ENCODE results near the gene CCDC85C.

Gene CCDC85C

GRCh38 chr14:99602054-99602787 lies 1.8 kb downstream of the CCDC85C start:
- Mint-ChIP-seq H3K4me3 (peak overlapping the region; percentile 67), H3K27ac (peak overlapping the region; percentile 30), H3K9me3 (no peaks in the 10 kb centered on the region), H3K27me3 (no peaks in the 10 kb centered on the region), H3K36me3 (no peaks in the 10 kb centered on the region), H3K4me1 (peaks cover 31% of the 10 kb centered on the region)

GRCh38 chr14:99601361-99601831 lies 2.6 kb downstream of the CCDC85C start:
- Mint-ChIP-seq H3K36me3 (no peaks in the 10 kb centered on the region), H3K27me3 (no peaks in the 10 kb centered on the region), H3K9me3 (no peaks in the 10 kb centered on the region), H3K4me3 (peak overlapping the region; percentile 26), H3K27ac (no peak overlapping the region), H3K4me1 (peaks cover 31% of the 10 kb centered on the region)

- Mint-ChIP-seq H3K27me3 (no peaks in the 10 kb centered on the region), H3K9me3 (no peaks in the 10 kb centered on the region), H3K4me1 (peaks cover 28% of the 10 kb centered on the region), H3K36me3 (no peaks in the 10 kb centered on the region), H3K4me3 (no peak overlapping the region), H3K27ac (no peak overlapping the region)
Observed at GRCh38 chr14:99600232-99600888, 3.6 kb downstream of the CCDC85C start.

GRCh38 chr14:99599393-99599792 lies 4.6 kb downstream of the CCDC85C start:
- Mint-ChIP-seq H3K36me3 (no peaks in the 10 kb centered on the region), H3K9me3 (no peaks in the 10 kb centered on the region), H3K27me3 (no peaks in the 10 kb centered on the region), H3K4me1 (peaks cover 31% of the 10 kb centered on the region), H3K27ac (no peak overlapping the region), H3K4me3 (no peak overlapping the region)

- Mint-ChIP-seq H3K36me3 (no peaks in the 10 kb centered on the region), H3K4me1 (peaks cover 31% of the 10 kb centered on the region), H3K27me3 (no peaks in the 10 kb centered on the region), H3K4me3 (no peak overlapping the region), H3K27ac (no peak overlapping the region), H3K9me3 (no peaks in the 10 kb centered on the region)
Observed at GRCh38 chr14:99598774-99599173, 5.2 kb downstream of the CCDC85C start.

- peaks cover 31% of the 10 kb centered on the region for H3K4me1 Mint-ChIP-seq
- no peaks in the 10 kb centered on the region for H3K36me3 Mint-ChIP-seq
- H3K4me3 Mint-ChIP-seq = no peak overlapping the region
- no peak overlapping the region for H3K27ac Mint-ChIP-seq
- no peaks in the 10 kb centered on the region for H3K9me3 Mint-ChIP-seq
- H3K27me3 Mint-ChIP-seq = no peaks in the 10 kb centered on the region
Observed at GRCh38 chr14:99597911-99598600, 6.0 kb downstream of the CCDC85C start.

GRCh38 chr14:99596772-99597171 lies 7.2 kb downstream of the CCDC85C start:
- H3K27me3 Mint-ChIP-seq = no peaks in the 10 kb centered on the region

GRCh38 chr14:99596071-99596627 lies 7.9 kb downstream of the CCDC85C start:
- H3K27me3 Mint-ChIP-seq = no peaks in the 10 kb centered on the region
- H3K4me1 Mint-ChIP-seq = peaks cover 17% of the 10 kb centered on the region
- H3K27ac Mint-ChIP-seq = no peak overlapping the region
- H3K36me3 Mint-ChIP-seq = no peaks in the 10 kb centered on the region
- no peak overlapping the region for H3K4me3 Mint-ChIP-seq
- no peaks in the 10 kb centered on the region for H3K9me3 Mint-ChIP-seq

More at GRCh38 chr14:99596772-99597171, 7.2 kb downstream of the CCDC85C start:
- H3K4me1 Mint-ChIP-seq = peaks cover 22% of the 10 kb centered on the region
- no peak overlapping the region for H3K27ac Mint-ChIP-seq
- H3K36me3 Mint-ChIP-seq = no peaks in the 10 kb centered on the region
- no peak overlapping the region for H3K4me3 Mint-ChIP-seq
- H3K9me3 Mint-ChIP-seq = no peaks in the 10 kb centered on the region

GRCh38 chr14:99595524-99595923 lies 8.5 kb downstream of the CCDC85C start:
- peak overlapping the region; percentile 40 for H3K4me3 Mint-ChIP-seq
- no peak overlapping the region for H3K27ac Mint-ChIP-seq
- no peaks in the 10 kb centered on the region for H3K9me3 Mint-ChIP-seq

GRCh38 chr14:99595034-99595433 lies 9.0 kb downstream of the CCDC85C start:
- peak overlapping the region; percentile 13 for H3K27ac Mint-ChIP-seq
- H3K36me3 Mint-ChIP-seq = no peaks in the 10 kb centered on the region
- H3K27me3 Mint-ChIP-seq = no peaks in the 10 kb centered on the region
- peaks cover 18% of the 10 kb centered on the region for H3K4me1 Mint-ChIP-seq
- no peaks in the 10 kb centered on the region for H3K9me3 Mint-ChIP-seq
- H3K4me3 Mint-ChIP-seq = peak overlapping the region; percentile 40

More at GRCh38 chr14:99595524-99595923, 8.5 kb downstream of the CCDC85C start:
- no peaks in the 10 kb centered on the region for H3K27me3 Mint-ChIP-seq
- no peaks in the 10 kb centered on the region for H3K36me3 Mint-ChIP-seq
- peaks cover 16% of the 10 kb centered on the region for H3K4me1 Mint-ChIP-seq

GRCh38 chr14:99593971-99594841 lies 9.8 kb downstream of the CCDC85C start:
- no peaks in the 10 kb centered on the region for H3K36me3 Mint-ChIP-seq
- no peak overlapping the region for H3K4me3 Mint-ChIP-seq
- H3K9me3 Mint-ChIP-seq = no peaks in the 10 kb centered on the region
- H3K27ac Mint-ChIP-seq = no peak overlapping the region
- no peaks in the 10 kb centered on the region for H3K27me3 Mint-ChIP-seq
- peaks cover 27% of the 10 kb centered on the region for H3K4me1 Mint-ChIP-seq

GRCh38 chr14:99592933-99593753 lies 10.9 kb downstream of the CCDC85C start:
- H3K27me3 Mint-ChIP-seq = no peaks in the 10 kb centered on the region
- no peaks in the 10 kb centered on the region for H3K9me3 Mint-ChIP-seq
- H3K4me3 Mint-ChIP-seq = no peak overlapping the region
- H3K4me1 Mint-ChIP-seq = peaks cover 30% of the 10 kb centered on the region
- H3K27ac Mint-ChIP-seq = no peak overlapping the region
- no peaks in the 10 kb centered on the region for H3K36me3 Mint-ChIP-seq

- Mint-ChIP-seq H3K27me3 (no peaks in the 10 kb centered on the region), H3K27ac (no peak overlapping the region), H3K9me3 (no peaks in the 10 kb centered on the region), H3K36me3 (no peaks in the 10 kb centered on the region), H3K4me1 (peaks cover 26% of the 10 kb centered on the region), H3K4me3 (no peak overlapping the region)
Observed at GRCh38 chr14:99592394-99592793, 11.6 kb downstream of the CCDC85C start.
